ENCODE results near the gene TFB1M.

DNA sequence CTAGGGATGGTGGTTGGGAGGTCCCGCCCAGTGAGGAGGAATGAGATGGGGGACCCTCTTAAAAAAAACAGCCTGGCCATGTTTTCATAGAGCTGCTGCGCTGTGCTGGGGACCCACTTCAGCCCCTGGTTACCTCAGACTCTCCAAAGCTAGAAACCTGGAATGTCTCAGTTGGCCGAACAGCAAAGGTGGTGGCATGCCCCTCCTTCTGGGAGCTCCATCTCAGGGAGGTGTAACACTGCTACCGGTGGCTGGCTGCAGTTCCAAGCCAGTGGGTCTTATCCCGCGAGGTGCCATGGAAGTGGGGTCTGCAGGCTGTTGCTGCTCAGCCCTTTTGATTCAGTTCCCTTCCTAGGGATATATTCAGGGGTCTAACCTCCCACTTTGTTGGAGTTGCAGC is 35.7 kb upstream of the TFB1M start:
- TF ChIP-seq, protein P1, sequence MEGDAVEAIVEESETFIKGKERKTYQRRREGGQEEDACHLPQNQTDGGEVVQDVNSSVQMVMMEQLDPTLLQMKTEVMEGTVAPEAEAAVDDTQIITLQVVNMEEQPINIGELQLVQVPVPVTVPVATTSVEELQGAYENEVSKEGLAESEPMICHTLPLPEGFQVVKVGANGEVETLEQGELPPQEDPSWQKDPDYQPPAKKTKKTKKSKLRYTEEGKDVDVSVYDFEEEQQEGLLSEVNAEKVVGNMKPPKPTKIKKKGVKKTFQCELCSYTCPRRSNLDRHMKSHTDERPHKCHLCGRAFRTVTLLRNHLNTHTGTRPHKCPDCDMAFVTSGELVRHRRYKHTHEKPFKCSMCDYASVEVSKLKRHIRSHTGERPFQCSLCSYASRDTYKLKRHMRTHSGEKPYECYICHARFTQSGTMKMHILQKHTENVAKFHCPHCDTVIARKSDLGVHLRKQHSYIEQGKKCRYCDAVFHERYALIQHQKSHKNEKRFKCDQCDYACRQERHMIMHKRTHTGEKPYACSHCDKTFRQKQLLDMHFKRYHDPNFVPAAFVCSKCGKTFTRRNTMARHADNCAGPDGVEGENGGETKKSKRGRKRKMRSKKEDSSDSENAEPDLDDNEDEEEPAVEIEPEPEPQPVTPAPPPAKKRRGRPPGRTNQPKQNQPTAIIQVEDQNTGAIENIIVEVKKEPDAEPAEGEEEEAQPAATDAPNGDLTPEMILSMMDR (tag by site-specific recombination; IDR thresholded peaks at IDR 0.05), result no peak
- TF ChIP-seq ZNF449 (tag by site-specific recombination; IDR thresholded peaks at IDR 0.05), result no peak
